ENCODE measurements around the gene ST6GALNAC5.

The ST6GALNAC5 gene

DNA sequence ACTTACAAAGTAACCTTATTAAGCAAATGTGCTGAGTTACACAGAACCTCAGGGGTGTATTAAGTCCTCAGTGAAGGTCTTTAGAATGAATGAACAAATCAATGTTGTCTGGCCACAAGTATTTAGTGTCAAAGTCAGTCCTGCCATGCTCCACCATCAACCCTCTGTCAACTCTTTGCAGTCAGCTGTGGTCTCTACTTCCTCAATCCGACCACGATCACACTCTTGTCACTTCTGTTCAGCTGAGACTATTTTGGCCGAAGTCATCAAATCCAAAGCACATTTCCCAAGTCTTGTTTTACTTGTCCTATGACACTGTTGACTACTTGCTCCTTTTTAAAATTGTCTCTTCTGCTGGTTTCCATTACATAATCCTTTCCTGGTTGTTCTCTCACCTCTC lies 173.5 kb downstream of the ST6GALNAC5 start:
- in situ Hi-C loops (cut with MboI; ENCODE audit: low sequenced_read_pairs), result no loop called here
- no peaks in the 10 kb centered on the region for H3K27me3 ChIP-seq (ENCODE audit: low read depth)

DNA sequence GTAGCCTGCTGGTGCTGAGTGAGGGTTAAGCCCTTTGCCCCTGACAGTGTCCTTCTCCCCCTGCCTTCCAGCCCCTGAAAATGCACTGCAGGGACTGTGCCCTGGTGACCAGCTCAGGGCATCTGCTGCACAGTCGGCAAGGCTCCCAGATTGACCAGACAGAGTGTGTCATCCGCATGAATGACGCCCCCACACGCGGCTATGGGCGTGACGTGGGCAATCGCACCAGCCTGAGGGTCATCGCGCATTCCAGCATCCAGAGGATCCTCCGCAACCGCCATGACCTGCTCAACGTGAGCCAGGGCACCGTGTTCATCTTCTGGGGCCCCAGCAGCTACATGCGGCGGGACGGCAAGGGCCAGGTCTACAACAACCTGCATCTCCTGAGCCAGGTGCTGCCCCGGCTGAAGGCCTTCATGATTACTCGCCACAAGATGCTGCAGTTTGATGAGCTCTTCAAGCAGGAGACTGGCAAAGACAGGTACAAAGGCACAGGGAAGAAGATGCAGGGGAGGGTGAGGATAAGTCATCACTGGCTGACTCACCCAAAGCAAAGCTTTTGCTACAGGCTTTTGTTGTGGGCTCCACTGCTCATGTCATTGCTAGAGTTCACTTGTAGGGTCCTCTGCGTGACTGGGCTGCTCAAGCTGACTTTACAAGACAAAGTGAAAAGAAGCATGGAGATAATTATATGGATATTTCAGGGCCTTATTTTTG lies 177.0 kb downstream of the ST6GALNAC5 start:
- no peak for DNase-seq (ENCODE audit: low spot score in 2 of 2)
- Histone ChIP-seq H3K4me1 (no peaks in the 10 kb centered on the region), H3K27me3 (ENCODE audit: low read depth) (no peaks in the 10 kb centered on the region), H3K36me3 (replicated peaks) (no peaks in the 10 kb centered on the region), H3K4me3 (no peak overlapping the region), H3K9me3 (no peaks in the 10 kb centered on the region)
- in situ Hi-C loops (cut with MboI; ENCODE audit: low sequenced_read_pairs), result no loop called here

More for the DNA sequence above, 173.5 kb downstream of the ST6GALNAC5 start:
- no peak for DNase-seq (ENCODE audit: low spot score in 2 of 2)
- no peaks in the 10 kb centered on the region for H3K9me3 ChIP-seq
- H3K4me1 ChIP-seq, result no peaks in the 10 kb centered on the region
- no peak overlapping the region for H3K4me3 ChIP-seq
- no peaks in the 10 kb centered on the region for H3K36me3 ChIP-seq (replicated peaks)

DNA sequence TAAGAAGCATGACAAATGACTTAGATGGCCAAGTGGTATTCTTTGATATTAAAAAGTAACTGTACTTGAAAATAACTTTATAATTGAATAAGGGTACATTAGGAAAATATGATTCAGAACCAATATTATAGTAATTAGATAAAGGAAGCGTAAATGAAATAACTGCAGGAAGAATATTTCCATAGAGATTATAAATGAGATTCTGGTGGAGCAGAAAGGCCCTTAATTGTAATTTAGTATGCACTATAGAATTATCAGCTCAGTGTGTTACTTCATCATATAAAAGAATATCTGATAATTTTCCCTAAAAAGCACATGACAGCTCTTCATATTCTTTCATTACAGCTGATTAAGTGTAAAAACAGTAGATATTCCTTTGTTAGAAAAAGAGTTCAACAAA lies 180.3 kb downstream of the ST6GALNAC5 start:
- Histone ChIP-seq H3K27me3 (ENCODE audit: low read depth) (no peaks in the 10 kb centered on the region), H3K4me3 (no peak overlapping the region), H3K9me3 (no peaks in the 10 kb centered on the region), H3K36me3 (replicated peaks) (no peaks in the 10 kb centered on the region), H3K4me1 (no peaks in the 10 kb centered on the region)
- in situ Hi-C loops (cut with MboI; ENCODE audit: low sequenced_read_pairs), result no loop called here
- no peak for DNase-seq (ENCODE audit: low spot score in 2 of 2)

DNA sequence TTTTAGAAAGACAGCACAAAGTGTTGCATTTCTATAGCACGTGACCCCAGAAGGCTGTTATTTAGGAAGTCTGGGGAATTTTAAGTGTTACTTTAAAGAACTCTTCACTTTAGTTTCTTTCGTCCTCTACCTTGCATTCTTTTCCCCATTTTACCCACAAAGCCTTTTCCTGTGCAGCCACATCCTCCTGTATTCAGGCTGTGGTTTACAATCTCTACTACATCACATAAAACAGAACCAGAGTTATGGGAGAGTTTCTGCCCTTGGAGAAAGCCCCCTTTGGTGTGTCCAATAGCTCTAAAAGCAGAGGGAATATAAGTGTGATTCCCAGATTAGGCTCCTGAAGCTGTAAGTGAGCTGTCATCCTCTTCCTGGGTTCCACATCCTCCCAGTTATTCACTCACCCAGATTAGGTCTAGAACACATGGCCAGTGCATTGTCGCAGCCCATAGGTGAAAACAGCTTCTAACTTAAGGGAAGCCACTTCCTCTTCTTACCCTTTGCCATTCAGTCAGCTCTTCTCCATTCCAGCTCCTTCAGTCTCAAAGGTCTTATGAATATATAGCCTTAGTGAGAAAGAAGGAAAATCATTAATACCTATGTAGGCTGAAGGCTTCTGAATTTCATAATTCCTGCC lies 180.8 kb downstream of the ST6GALNAC5 start:
- Histone ChIP-seq H3K4me3 (no peak overlapping the region), H3K36me3 (replicated peaks) (no peaks in the 10 kb centered on the region), H3K9me3 (no peaks in the 10 kb centered on the region), H3K4me1 (no peaks in the 10 kb centered on the region), H3K27me3 (ENCODE audit: low read depth) (no peaks in the 10 kb centered on the region)
- in situ Hi-C loops (cut with MboI; ENCODE audit: low sequenced_read_pairs), result no loop called here
- no peak for DNase-seq (ENCODE audit: low spot score in 2 of 2)

DNA sequence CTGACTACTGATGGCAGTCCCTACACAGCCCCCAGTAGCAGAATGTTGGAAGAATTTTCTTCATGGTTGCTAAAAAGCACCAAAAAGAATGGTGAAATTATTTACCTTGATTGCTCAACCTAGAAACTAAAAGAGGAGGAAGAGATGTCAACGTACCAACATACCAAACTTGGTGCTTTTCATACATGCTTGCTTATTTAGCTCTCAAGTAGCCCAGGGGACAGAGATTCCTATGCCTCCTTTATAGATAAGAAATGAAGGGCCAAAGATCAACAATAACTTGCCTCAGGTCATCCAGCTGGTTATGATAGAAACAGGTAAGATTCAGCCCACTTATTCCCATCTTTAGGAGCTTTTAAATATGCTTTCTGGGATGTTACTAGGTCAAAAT lies 181.3 kb downstream of the ST6GALNAC5 start:
- H3K9me3 ChIP-seq, result no peaks in the 10 kb centered on the region
- no peak overlapping the region for H3K4me3 ChIP-seq
- no peaks in the 10 kb centered on the region for H3K27me3 ChIP-seq (ENCODE audit: low read depth)
- no peak for DNase-seq (ENCODE audit: low spot score in 2 of 2)
- in situ Hi-C loops (cut with MboI; ENCODE audit: low sequenced_read_pairs), result no loop called here
- no peaks in the 10 kb centered on the region for H3K4me1 ChIP-seq
- H3K36me3 ChIP-seq (replicated peaks), result no peaks in the 10 kb centered on the region

DNA sequence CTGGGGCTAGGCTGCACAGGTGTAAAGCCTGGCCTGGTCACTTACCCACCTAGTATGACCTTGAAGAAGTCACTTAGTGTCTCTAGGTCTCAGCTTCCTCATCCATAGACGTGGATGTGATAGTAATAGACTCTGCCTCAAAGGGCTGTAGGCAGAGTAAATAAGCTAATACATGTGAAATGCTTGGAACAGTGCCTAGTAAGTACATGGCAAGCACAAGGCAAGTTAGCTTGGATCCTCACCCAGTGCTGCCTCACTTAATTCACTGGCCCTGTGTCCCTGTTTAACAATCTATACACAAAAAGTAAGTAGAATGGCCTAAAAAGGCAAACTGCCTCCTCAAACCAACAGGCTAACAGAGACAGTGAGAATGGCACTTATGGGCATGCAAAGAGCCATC lies 184.1 kb downstream of the ST6GALNAC5 start:
- Histone ChIP-seq H3K4me1 (no peaks in the 10 kb centered on the region), H3K27me3 (ENCODE audit: low read depth) (no peaks in the 10 kb centered on the region), H3K4me3 (no peak overlapping the region), H3K9me3 (no peaks in the 10 kb centered on the region), H3K36me3 (replicated peaks) (no peaks in the 10 kb centered on the region)
- no peak for DNase-seq (ENCODE audit: low spot score in 2 of 2)
- in situ Hi-C loops (cut with MboI; ENCODE audit: low sequenced_read_pairs), result no loop called here

DNA sequence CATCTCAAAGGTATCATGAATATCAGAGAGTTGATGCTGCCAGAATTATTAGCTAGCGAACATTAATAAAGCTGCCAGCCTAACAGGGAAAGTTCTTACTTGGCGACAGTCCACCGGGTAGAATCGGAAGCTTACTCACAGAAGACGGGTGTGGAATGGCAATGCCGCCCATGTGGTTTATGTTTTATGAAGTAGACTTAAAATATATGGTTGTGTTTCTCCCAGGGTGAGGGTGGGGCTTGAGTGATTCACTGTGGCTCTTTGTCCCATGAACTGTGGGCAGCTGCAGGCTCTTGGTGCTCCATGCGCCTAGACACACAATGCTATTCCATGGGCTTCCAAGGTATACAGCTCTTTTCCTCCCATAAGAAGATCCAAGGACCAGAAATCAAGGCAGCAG lies 189.2 kb downstream of the ST6GALNAC5 start:
- DNase-seq (ENCODE audit: low spot score in 2 of 2), result no peak
- Histone ChIP-seq H3K4me1 (no peaks in the 10 kb centered on the region), H3K27me3 (ENCODE audit: low read depth) (no peaks in the 10 kb centered on the region), H3K9me3 (no peaks in the 10 kb centered on the region), H3K4me3 (no peak overlapping the region), H3K36me3 (replicated peaks) (no peaks in the 10 kb centered on the region)
- in situ Hi-C loops (cut with MboI; ENCODE audit: low sequenced_read_pairs), result no loop called here

DNA sequence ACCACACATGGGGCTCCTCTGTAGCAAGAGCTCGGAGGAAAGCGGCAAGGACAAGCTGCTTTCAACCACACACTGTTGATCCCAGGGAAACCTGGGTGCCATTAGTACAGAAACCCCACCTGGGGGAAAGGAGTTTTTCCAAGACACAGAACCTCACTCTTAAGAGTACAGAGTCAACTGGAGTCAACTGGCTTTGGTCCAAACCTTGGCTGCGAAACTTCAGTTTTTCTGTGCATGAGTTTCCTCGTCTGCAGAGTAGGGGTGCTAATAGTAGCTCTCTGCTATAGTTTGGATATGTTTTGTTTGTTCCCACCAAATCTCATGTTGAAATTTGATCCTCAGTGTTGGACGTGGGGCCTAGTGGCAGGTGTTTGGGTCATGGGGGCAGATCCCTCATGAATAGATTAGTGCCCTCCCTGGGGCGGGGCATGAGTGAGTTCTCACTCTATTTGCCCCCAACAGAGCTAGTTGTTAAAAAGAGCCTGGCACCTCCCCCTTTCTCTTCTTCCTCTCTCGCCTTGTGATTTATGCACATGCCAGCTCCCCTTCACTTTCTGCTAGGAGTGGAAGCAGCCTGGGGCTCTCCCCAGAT lies 190.8 kb downstream of the ST6GALNAC5 start:
- no peaks in the 10 kb centered on the region for H3K9me3 ChIP-seq
- no peaks in the 10 kb centered on the region for H3K36me3 ChIP-seq (replicated peaks)
- H3K4me1 ChIP-seq, result no peaks in the 10 kb centered on the region
- no peaks in the 10 kb centered on the region for H3K27me3 ChIP-seq (ENCODE audit: low read depth)
- H3K4me3 ChIP-seq, result no peak overlapping the region
- no peak for DNase-seq (ENCODE audit: low spot score in 2 of 2)
- in situ Hi-C loops (cut with MboI; ENCODE audit: low sequenced_read_pairs), result no loop called here

DNA sequence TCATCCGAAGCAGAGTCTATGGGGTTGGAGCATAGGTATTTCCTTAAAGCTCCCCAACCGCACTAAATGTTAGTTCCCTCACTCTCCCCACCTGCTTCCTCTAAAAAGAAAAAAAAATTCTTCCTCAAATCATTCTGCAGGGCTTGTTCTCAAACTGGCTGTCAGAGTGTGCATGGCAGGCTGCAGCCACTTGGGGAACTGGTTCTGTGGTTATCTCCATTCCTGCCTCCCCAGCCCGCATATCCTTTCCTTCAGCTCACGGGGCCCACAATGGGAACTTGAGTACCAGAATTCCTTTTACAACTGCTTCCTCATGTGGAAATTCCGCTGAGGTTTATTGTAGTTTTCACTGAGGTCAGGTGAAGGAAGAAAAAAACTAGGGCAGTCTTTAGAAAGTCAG lies 192.7 kb downstream of the ST6GALNAC5 start:
- H3K4me1 ChIP-seq, result no peaks in the 10 kb centered on the region
- DNase-seq (ENCODE audit: low spot score in 2 of 2), result no peak
- H3K36me3 ChIP-seq (replicated peaks), result no peaks in the 10 kb centered on the region
- H3K27me3 ChIP-seq (ENCODE audit: low read depth), result no peaks in the 10 kb centered on the region
- in situ Hi-C loops (cut with MboI; ENCODE audit: low sequenced_read_pairs), result no loop called here
- no peaks in the 10 kb centered on the region for H3K9me3 ChIP-seq
- no peak overlapping the region for H3K4me3 ChIP-seq

DNA sequence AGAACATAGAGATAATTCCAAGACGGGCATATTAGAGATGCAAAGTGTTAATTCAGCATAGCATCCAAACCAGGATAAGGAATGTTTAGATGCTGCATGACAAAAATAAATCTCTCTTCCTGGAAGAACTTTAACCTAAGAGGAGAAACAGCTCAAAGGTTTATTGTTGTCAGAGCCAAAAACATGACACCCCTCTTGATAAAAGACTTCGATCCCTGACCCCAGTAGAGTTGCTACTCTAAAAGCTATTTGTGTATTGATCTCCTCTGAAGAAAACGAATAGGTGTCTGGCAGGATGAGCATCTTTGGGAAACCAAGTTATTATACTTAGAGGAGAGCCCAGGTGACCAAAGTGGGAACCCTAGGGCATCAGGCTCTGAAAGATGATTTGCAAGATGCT lies 193.9 kb downstream of the ST6GALNAC5 start:
- Histone ChIP-seq H3K9me3 (no peaks in the 10 kb centered on the region), H3K36me3 (replicated peaks) (no peaks in the 10 kb centered on the region), H3K4me1 (no peaks in the 10 kb centered on the region), H3K4me3 (no peak overlapping the region), H3K27me3 (ENCODE audit: low read depth) (no peaks in the 10 kb centered on the region)
- in situ Hi-C loops (cut with MboI; ENCODE audit: low sequenced_read_pairs), result no loop called here
- no peak for DNase-seq (ENCODE audit: low spot score in 2 of 2)

DNA sequence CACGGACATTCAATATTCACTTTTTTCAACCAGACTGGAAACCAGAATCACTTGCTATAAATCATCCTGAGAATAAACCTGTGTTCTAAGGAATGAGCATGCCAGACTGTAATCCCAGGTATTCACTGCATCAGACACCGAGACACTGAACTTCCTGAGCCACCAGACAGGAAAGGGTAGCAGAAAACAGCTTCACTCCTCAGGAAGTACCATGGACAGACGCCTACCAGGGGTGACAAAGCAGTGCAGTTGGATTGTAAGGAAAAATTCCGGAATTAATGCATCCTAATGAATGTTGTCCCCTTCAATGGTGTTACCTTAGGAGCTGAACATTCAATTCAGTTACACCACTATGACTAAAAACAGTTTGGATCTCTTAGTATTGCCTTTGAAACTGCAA lies 195.8 kb downstream of the ST6GALNAC5 start:
- DNase-seq (ENCODE audit: low spot score in 2 of 2), result no peak
- Histone ChIP-seq H3K4me1 (no peaks in the 10 kb centered on the region), H3K9me3 (no peaks in the 10 kb centered on the region), H3K27me3 (ENCODE audit: low read depth) (no peaks in the 10 kb centered on the region), H3K4me3 (no peak overlapping the region), H3K36me3 (replicated peaks) (no peaks in the 10 kb centered on the region)
- in situ Hi-C loops (cut with MboI; ENCODE audit: low sequenced_read_pairs), result no loop called here

DNA sequence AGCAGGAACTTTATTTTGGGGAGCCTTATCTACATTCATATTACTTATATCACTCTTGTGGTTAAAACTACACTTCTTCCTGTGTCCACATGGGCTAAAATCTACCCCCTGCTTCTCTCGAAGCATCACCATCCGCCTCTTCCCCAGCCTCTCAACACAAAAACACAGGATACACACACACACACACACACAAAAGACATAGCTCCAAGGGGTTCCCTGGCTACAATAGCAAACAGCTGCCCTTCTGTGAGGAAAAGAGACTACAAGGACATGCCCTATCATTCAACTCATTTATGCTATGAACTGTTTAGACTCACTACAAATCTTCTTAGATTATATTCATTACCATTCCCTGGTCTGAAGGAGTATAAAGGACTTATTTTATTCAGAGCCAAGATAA lies 197.0 kb downstream of the ST6GALNAC5 start:
- no peak for DNase-seq (ENCODE audit: low spot score in 2 of 2)
- no peaks in the 10 kb centered on the region for H3K36me3 ChIP-seq (replicated peaks)
- H3K4me3 ChIP-seq, result no peak overlapping the region
- H3K4me1 ChIP-seq, result no peaks in the 10 kb centered on the region
- no peaks in the 10 kb centered on the region for H3K9me3 ChIP-seq
- in situ Hi-C loops (cut with MboI; ENCODE audit: low sequenced_read_pairs), result no loop called here
- no peaks in the 10 kb centered on the region for H3K27me3 ChIP-seq (ENCODE audit: low read depth)

DNA sequence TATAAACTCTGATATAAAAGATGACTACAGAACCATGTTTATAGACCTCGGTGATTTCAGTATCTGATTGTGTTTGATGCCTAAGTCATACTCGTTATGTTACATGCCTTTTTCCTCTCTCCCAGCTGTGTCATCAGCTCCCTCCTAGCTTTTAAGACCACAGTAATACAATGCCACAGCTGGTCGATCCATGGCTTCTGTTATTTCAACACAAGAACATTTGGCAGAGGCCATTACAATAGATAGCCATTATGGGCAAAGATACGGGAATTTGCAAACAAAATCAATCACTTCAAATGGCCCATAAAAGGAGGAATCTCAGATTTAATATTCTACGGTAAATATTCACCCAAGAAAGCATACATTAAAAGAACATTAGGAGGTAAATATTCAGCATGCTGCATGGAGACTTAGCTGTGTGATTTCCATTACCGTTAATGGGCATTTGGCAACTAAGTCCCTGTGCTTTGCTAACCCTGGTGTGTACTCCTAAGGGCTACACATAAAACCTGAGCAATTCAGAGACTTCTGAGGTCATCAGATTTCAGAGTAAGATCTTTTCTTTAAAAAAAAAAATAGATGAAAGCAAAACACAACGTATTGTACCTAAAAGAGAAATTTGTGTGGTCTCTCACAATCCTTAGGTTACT lies 198.5 kb downstream of the ST6GALNAC5 start:
- H3K4me3 ChIP-seq, result no peak overlapping the region
- no peaks in the 10 kb centered on the region for H3K27me3 ChIP-seq (ENCODE audit: low read depth)
- H3K4me1 ChIP-seq, result no peaks in the 10 kb centered on the region
- no peaks in the 10 kb centered on the region for H3K9me3 ChIP-seq
- in situ Hi-C loops (cut with MboI; ENCODE audit: low sequenced_read_pairs), result no loop called here
- no peaks in the 10 kb centered on the region for H3K36me3 ChIP-seq (replicated peaks)
- no peak for DNase-seq (ENCODE audit: low spot score in 2 of 2)

DNA sequence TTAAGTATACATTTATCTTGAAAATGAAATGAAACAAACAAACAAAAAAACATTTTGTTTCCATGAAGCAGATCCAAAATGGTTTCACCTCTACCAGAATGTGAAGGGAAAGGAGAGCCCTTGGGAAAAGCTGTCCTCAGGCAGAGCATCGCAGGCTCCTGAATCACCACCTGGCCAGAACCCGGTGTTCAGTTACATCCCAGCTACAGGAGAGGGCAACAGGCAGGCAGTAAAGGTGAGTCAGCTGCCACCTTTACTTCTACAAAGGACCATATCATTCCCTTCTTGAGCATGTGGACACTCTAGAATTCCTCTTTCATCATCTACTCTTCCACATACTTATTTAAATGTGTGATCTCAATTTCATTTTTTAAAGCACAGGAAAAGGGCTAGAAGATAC lies 200.7 kb downstream of the ST6GALNAC5 start:
- in situ Hi-C loops (cut with MboI; ENCODE audit: low sequenced_read_pairs), result no loop called here

More for the DNA sequence above, 200.7 kb downstream of the ST6GALNAC5 start:
- Histone ChIP-seq H3K4me3 (no peak overlapping the region), H3K27me3 (ENCODE audit: low read depth) (no peaks in the 10 kb centered on the region), H3K4me1 (no peaks in the 10 kb centered on the region), H3K36me3 (replicated peaks) (no peaks in the 10 kb centered on the region), H3K9me3 (no peaks in the 10 kb centered on the region)
- DNase-seq (ENCODE audit: low spot score in 2 of 2), result no peak
